ENCODE results near the gene EML3.

GRCh38 chr11:62648185-62648966, 35.8 kb upstream of the EML3 start:
- no peak for TF ChIP-seq CTCF (IDR thresholded peaks at IDR 0.05)
- TF ChIP-seq TP53 (CRISPR knock-in tag; IDR thresholded peaks at IDR 0.05): no peak
- no peak for TF ChIP-seq CREM (CRISPR knock-in tag; IDR thresholded peaks at IDR 0.05)
- no peak for TF ChIP-seq KAT7 (CRISPR knock-in tag; IDR thresholded peaks at IDR 0.05; ENCODE audit: borderline replicate concordance)
- no peak for TF ChIP-seq ZNF263 (CRISPR knock-in tag; IDR thresholded peaks at IDR 0.05; ENCODE audit: low read depth)
- TF ChIP-seq, protein P1, sequence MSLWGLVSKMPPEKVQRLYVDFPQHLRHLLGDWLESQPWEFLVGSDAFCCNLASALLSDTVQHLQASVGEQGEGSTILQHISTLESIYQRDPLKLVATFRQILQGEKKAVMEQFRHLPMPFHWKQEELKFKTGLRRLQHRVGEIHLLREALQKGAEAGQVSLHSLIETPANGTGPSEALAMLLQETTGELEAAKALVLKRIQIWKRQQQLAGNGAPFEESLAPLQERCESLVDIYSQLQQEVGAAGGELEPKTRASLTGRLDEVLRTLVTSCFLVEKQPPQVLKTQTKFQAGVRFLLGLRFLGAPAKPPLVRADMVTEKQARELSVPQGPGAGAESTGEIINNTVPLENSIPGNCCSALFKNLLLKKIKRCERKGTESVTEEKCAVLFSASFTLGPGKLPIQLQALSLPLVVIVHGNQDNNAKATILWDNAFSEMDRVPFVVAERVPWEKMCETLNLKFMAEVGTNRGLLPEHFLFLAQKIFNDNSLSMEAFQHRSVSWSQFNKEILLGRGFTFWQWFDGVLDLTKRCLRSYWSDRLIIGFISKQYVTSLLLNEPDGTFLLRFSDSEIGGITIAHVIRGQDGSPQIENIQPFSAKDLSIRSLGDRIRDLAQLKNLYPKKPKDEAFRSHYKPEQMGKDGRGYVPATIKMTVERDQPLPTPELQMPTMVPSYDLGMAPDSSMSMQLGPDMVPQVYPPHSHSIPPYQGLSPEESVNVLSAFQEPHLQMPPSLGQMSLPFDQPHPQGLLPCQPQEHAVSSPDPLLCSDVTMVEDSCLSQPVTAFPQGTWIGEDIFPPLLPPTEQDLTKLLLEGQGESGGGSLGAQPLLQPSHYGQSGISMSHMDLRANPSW (CRISPR knock-in tag; conservative IDR thresholded peaks at IDR 0.05; ENCODE audit: low read depth): no peak
- no peak for TF ChIP-seq JUN (CRISPR knock-in tag; IDR thresholded peaks at IDR 0.05)
- no peak for TF ChIP-seq CREB1 (CRISPR knock-in tag; IDR thresholded peaks at IDR 0.05)
- TF ChIP-seq ATF2 (CRISPR knock-in tag; IDR thresholded peaks at IDR 0.05; ENCODE audit: borderline replicate concordance, low read depth): no peak
- no peak for TF ChIP-seq FOXP1 (CRISPR knock-in tag; IDR thresholded peaks at IDR 0.05; ENCODE audit: borderline replicate concordance)
- no peak for TF ChIP-seq NR2C2 (CRISPR knock-in tag; IDR thresholded peaks at IDR 0.05)
- no peak for TF ChIP-seq ZNF281 (CRISPR knock-in tag; IDR thresholded peaks at IDR 0.05)

Data from WTC11 (cell line).